WTC11 (cell line): ENCODE data around the gene PRKAG2. TPM values are rescaled to one million over a fixed set of nuclear protein-coding genes. Genes with fewer than 3 reads are reported as not detected.

Source experiments
- ATAC-seq: fragments of 200-7000 bp; cut with Tn5 transposase; 2 replicates; pipeline ENCODE4 v1.10.0; 2021; ENCODE audit warnings: mild to moderate bottlenecking, moderate library complexity
- CTCF ChIA-PET: fragments of 300-600 bp; sonication (Branson Sonifier 250); formaldehyde crosslinking; loops from one replicate; lab custom pipeline; 2021; ENCODE audit warnings: antibody characterized with exemption; lab: Charles Lee
- POLR2A ChIA-PET: fragments of 350-600 bp; sonication (Branson Sonifier 250); formaldehyde crosslinking; loops from one replicate; lab custom pipeline; 2021; ENCODE audit warnings: antibody characterized with exemption; lab: Charles Lee
- DNase-seq: peaks from one replicate; pipeline ENCODE4 v3.0.0; 2021; ENCODE audit warnings: low spot score
- H3K27ac Mint-ChIP-seq: 2 replicates; pipeline ENCODE4 v1.8.0; 2021; ENCODE audit warnings: mixed read lengths
- H3K27me3 Mint-ChIP-seq: 2 replicates; pipeline ENCODE4 v1.8.0; 2021; ENCODE audit warnings: low read depth, mild to moderate bottlenecking, moderate library complexity, mixed read lengths
- H3K36me3 Mint-ChIP-seq: 2 replicates; pipeline ENCODE4 v1.8.0; 2021; ENCODE audit warnings: mixed read lengths
- H3K4me1 Mint-ChIP-seq: 2 replicates; pipeline ENCODE4 v1.8.0; 2022; ENCODE audit warnings: mixed read lengths
- H3K4me3 Mint-ChIP-seq: 2 replicates; pipeline ENCODE4 v1.8.0; 2021; ENCODE audit warnings: mild to moderate bottlenecking, moderate library complexity, mixed read lengths
- H3K9me3 Mint-ChIP-seq: 2 replicates; pipeline ENCODE4 v1.8.0; 2021; ENCODE audit warnings: mixed read lengths
- AR ChIP-seq: fragments of 250-450 bp; sonication (Bioruptor Pico); IDR thresholded peaks from 2 replicates; pipeline ENCODE4 v1.9.0; 2021; ENCODE audit warnings: mild to moderate bottlenecking
- ATF3 ChIP-seq: sonication (generic); formaldehyde crosslinking; conservative IDR thresholded peaks from 2 replicates; pipeline ENCODE4 v1.8.1; 2022; ENCODE audit warnings: mild to moderate bottlenecking, missing genetic modification reagents
- E2F1 ChIP-seq: sonication (generic); formaldehyde crosslinking; IDR thresholded peaks from 2 replicates; pipeline ENCODE4 v1.8.0; 2022; ENCODE audit warnings: mild to moderate bottlenecking, missing genetic modification reagents
- E2F4 ChIP-seq: sonication (generic); formaldehyde crosslinking; IDR thresholded peaks from 2 replicates; pipeline ENCODE4 v1.8.1; 2022; ENCODE audit warnings: low read depth, mild to moderate bottlenecking, moderate library complexity, missing genetic modification reagents, borderline replicate concordance
- E2F5 ChIP-seq: sonication (generic); formaldehyde crosslinking; IDR thresholded peaks from 2 replicates; pipeline ENCODE4 v1.8.1; 2022; ENCODE audit warnings: mild to moderate bottlenecking, moderate library complexity, missing genetic modification reagents
- EMX1 ChIP-seq: fragments of 250-450 bp; sonication (Bioruptor Pico); IDR thresholded peaks from 2 replicates; pipeline ENCODE4 v1.8.0; 2021; ENCODE audit warnings: mild to moderate bottlenecking
- ESRRA ChIP-seq: sonication (generic); formaldehyde crosslinking; IDR thresholded peaks from 2 replicates; pipeline ENCODE4 v1.8.1; 2022; ENCODE audit warnings: mild to moderate bottlenecking, missing genetic modification reagents, borderline replicate concordance
- FOXJ3 ChIP-seq: sonication (generic); formaldehyde crosslinking; IDR thresholded peaks from 2 replicates; pipeline ENCODE4 v1.9.0; 2021; ENCODE audit warnings: missing genetic modification reagents, mild to moderate bottlenecking, borderline replicate concordance
- GABPB1 ChIP-seq: sonication (generic); formaldehyde crosslinking; IDR thresholded peaks from 2 replicates; pipeline ENCODE4 v1.8.1; 2023; ENCODE audit warnings: mild to moderate bottlenecking, missing genetic modification reagents
- HMGA2 ChIP-seq: fragments of 250-450 bp; sonication (Bioruptor Pico); IDR thresholded peaks from 2 replicates; pipeline ENCODE4 v1.4.0; 2021; ENCODE audit warnings: mild to moderate bottlenecking, moderate library complexity
- HMGXB4 ChIP-seq: sonication (generic); formaldehyde crosslinking; IDR thresholded peaks from 2 replicates; pipeline ENCODE4 v1.8.1; 2023; ENCODE audit warnings: mild to moderate bottlenecking, moderate library complexity, missing genetic modification reagents
- JAZF1 ChIP-seq: fragments of 250-450 bp; sonication (Bioruptor Pico); IDR thresholded peaks from 2 replicates; pipeline ENCODE4 v1.9.0; 2021; ENCODE audit warnings: moderate library complexity, mild to moderate bottlenecking, inconsistent platforms
- KAT7 ChIP-seq: sonication (generic); formaldehyde crosslinking; IDR thresholded peaks from 2 replicates; pipeline ENCODE4 v1.8.1; 2023; ENCODE audit warnings: missing genetic modification reagents, mild to moderate bottlenecking, borderline replicate concordance
- NFATC4 ChIP-seq: fragments of 250-450 bp; sonication (Bioruptor Pico); IDR thresholded peaks from 2 replicates; pipeline ENCODE4 v1.9.0; 2021; ENCODE audit warnings: mild to moderate bottlenecking
- NFE2L1 ChIP-seq: sonication (generic); formaldehyde crosslinking; IDR thresholded peaks from 2 replicates; pipeline ENCODE4 v1.8.1; 2023; ENCODE audit warnings: missing genetic modification reagents
- RELA ChIP-seq: sonication (generic); formaldehyde crosslinking; IDR thresholded peaks from 2 replicates; pipeline ENCODE4 v1.8.1; 2022; ENCODE audit warnings: missing genetic modification reagents, mild to moderate bottlenecking, borderline replicate concordance
- SP1 ChIP-seq: sonication (generic); formaldehyde crosslinking; conservative IDR thresholded peaks from 2 replicates; pipeline ENCODE4 v1.8.1; 2022; ENCODE audit warnings: missing genetic modification reagents
- TEAD1 ChIP-seq: sonication (generic); formaldehyde crosslinking; IDR thresholded peaks from 2 replicates; pipeline ENCODE4 v1.8.0; 2022; ENCODE audit warnings: mild to moderate bottlenecking, missing genetic modification reagents
- TEAD4 ChIP-seq: sonication (generic); formaldehyde crosslinking; IDR thresholded peaks from 2 replicates; pipeline ENCODE4 v1.8.0; 2022; ENCODE audit warnings: mild to moderate bottlenecking, missing genetic modification reagents
- TP53 ChIP-seq: sonication (generic); formaldehyde crosslinking; IDR thresholded peaks from 2 replicates; pipeline ENCODE4 v1.8.1; 2023; ENCODE audit warnings: mild to moderate bottlenecking, missing genetic modification reagents
- ZBTB21 ChIP-seq: sonication (generic); formaldehyde crosslinking; IDR thresholded peaks from 2 replicates; pipeline ENCODE4 v1.8.1; 2023; ENCODE audit warnings: mild to moderate bottlenecking, missing genetic modification reagents, borderline replicate concordance
- ZNF138 ChIP-seq: sonication (generic); formaldehyde crosslinking; conservative IDR thresholded peaks from 2 replicates; pipeline ENCODE4 v1.8.1; 2022; ENCODE audit warnings: mild to moderate bottlenecking, moderate library complexity, missing genetic modification reagents
- ZNF317 ChIP-seq: sonication (generic); formaldehyde crosslinking; IDR thresholded peaks from 2 replicates; pipeline ENCODE4 v1.8.1; 2023; ENCODE audit warnings: low read depth, mild to moderate bottlenecking, moderate library complexity, missing genetic modification reagents, borderline replicate concordance
- ZNF396 ChIP-seq: fragments of 250-450 bp; sonication (Bioruptor Pico); IDR thresholded peaks from 2 replicates; pipeline ENCODE4 v1.8.0; 2021; ENCODE audit warnings: mild to moderate bottlenecking, moderate library complexity, borderline replicate concordance
- ZNF416 ChIP-seq: fragments of 250-450 bp; sonication (Bioruptor Pico); IDR thresholded peaks from 2 replicates; pipeline ENCODE4 v1.9.0; 2021; ENCODE audit warnings: mild to moderate bottlenecking, inconsistent platforms
- ZNF512 ChIP-seq: sonication (generic); formaldehyde crosslinking; IDR thresholded peaks from 2 replicates; pipeline ENCODE4 v1.8.1; 2022; ENCODE audit warnings: missing genetic modification reagents, borderline replicate concordance
- ZNF671 ChIP-seq: fragments of 250-450 bp; sonication (Bioruptor Pico); IDR thresholded peaks from 2 replicates; pipeline ENCODE4 v1.8.0; 2021; ENCODE audit warnings: mild to moderate bottlenecking
- total RNA-seq: library from RNA; stranded (reverse); gene quantifications from 3 replicates; pipeline ENCODE4 v1.2.3, GENCODE V29; 2021

PRKAG2 gene
- total RNA-seq, 1 experiment from 2014 or later = 20.3 TPM

GRCh38 chr7:151801782-151802468 lies 75.0 kb downstream of the PRKAG2 start:
- ATAC-seq (no peak), DNase-seq (no peak)
- no peak overlapping the region for H3K4me3 Mint-ChIP-seq
- H3K9me3 Mint-ChIP-seq = no peaks in the 10 kb centered on the region
- H3K4me1 Mint-ChIP-seq = no peaks in the 10 kb centered on the region
- no peaks in the 10 kb centered on the region for H3K27me3 Mint-ChIP-seq
- TF ChIP-seq E2F1 (CRISPR knock-in tag) (no peak), AR (CRISPR knock-in tag) (no peak), NFATC4 (CRISPR knock-in tag) (no peak), EMX1 (no peak), HMGA2 (no peak), ZBTB21 (CRISPR knock-in tag) (no peak), FOXJ3 (no peak), KAT7 (CRISPR knock-in tag) (no peak), E2F4 (CRISPR knock-in tag) (no peak), ZNF416 (CRISPR knock-in tag) (no peak), RELA (no peak), ZNF512 (CRISPR knock-in tag) (no peak), ZNF317 (CRISPR knock-in tag) (no peak), JAZF1 (no peak), ZNF396 (no peak), ZNF138 (no peak)
- H3K27ac Mint-ChIP-seq = no peak overlapping the region
- ChIA-PET CTCF (interaction anchor here (1.6 kb wide), 1 partner anchor 20 kb away, joined by 4 read pairs; no protein-coding TSS in a partner anchor), POLR2A (no interaction called here)
- H3K36me3 Mint-ChIP-seq = no peaks in the 10 kb centered on the region

GRCh38 chr7:151801291-151801690 lies 75.6 kb downstream of the PRKAG2 start:
- H3K27me3 Mint-ChIP-seq = no peaks in the 10 kb centered on the region
- H3K4me1 Mint-ChIP-seq = no peaks in the 10 kb centered on the region
- H3K36me3 Mint-ChIP-seq = no peaks in the 10 kb centered on the region
- DNase-seq (no peak), ATAC-seq (no peak)
- H3K9me3 Mint-ChIP-seq = no peaks in the 10 kb centered on the region
- TF ChIP-seq TEAD4 (CRISPR knock-in tag) = no peak
- no peak for TF ChIP-seq TEAD1 (CRISPR knock-in tag)
- no peak for TF ChIP-seq ZNF416 (CRISPR knock-in tag)
- TF ChIP-seq NFE2L1 = no peak
- TF ChIP-seq TP53 = no peak
- TF ChIP-seq ZNF671 = no peak
- TF ChIP-seq ESRRA (CRISPR knock-in tag) = no peak
- no peak for TF ChIP-seq ZBTB21 (CRISPR knock-in tag)
- no peak for TF ChIP-seq SP1
- no peak for TF ChIP-seq E2F5 (CRISPR knock-in tag)
- no peak for TF ChIP-seq ATF3 (CRISPR knock-in tag)
- no peak for TF ChIP-seq HMGXB4 (CRISPR knock-in tag)
- TF ChIP-seq GABPB1 (CRISPR knock-in tag) = no peak
- ChIA-PET CTCF (interaction anchor here (1.5 kb wide), 1 partner anchor 9 kb away, joined by 3 read pairs; no protein-coding TSS in a partner anchor), POLR2A (no interaction called here)
- H3K4me3 Mint-ChIP-seq = no peak overlapping the region
- no peak overlapping the region for H3K27ac Mint-ChIP-seq
